IMR-90 (cell line): ENCODE data around the gene CBX8. TPM values are rescaled to one million over a fixed set of nuclear protein-coding genes. Genes with fewer than 3 reads are reported as not detected.

Source experiments
- ATAC-seq: fragments of 200-7000 bp; cut with Tn5 transposase; 2 replicates; pipeline ENCODE4 v1.9.1; 2020; ENCODE audit warnings: low read depth, mild to moderate bottlenecking, moderate library complexity
- BruUV-seq: library from RNA; stranded (reverse); fragments of 400-500 nt; replicated peaks from 2 replicates; lab custom pipeline; 2021; lab: Mats Ljungman, UMichigan
- CTCF ChIA-PET: fragments of 300-600 bp; formaldehyde crosslinking; extraction: SDS; loops from one replicate; lab custom pipeline; 2021; ENCODE audit warnings: antibody characterized with exemption; lab: Yijun Ruan, JAX
- POLR2A ChIA-PET: fragments of 300-600 bp; sonication (Branson Sonifier 250); formaldehyde crosslinking; loops from one replicate; lab custom pipeline; 2022; ENCODE audit warnings: antibody characterized with exemption; ENCODE audit not compliant: unreplicated experiment; lab: Charles Lee
- DNase-seq: peaks from one replicate; pipeline ENCODE4 v3.0.0; 2013
- H2AFZ ChIP-seq: replicated peaks from 2 replicates; pipeline ENCODE3; 2013; ENCODE audit warnings: low read length, mild to moderate bottlenecking; ENCODE audit not compliant: poor library complexity
- H2AK5ac ChIP-seq: 2 replicates; pipeline ENCODE4 v1.6.1; 2013; ENCODE audit warnings: low read depth, low read length, inconsistent platforms
- H2AK9ac ChIP-seq: replicated peaks from 2 replicates; pipeline ENCODE3; 2013; ENCODE audit warnings: mild to moderate bottlenecking, low read depth, low read length, moderate library complexity; ENCODE audit not compliant: poor library complexity
- H2BK120ac ChIP-seq: 2 replicates; pipeline ENCODE4 v1.6.1; 2013; ENCODE audit warnings: low read depth, low read length, inconsistent platforms
- H2BK15ac ChIP-seq: 3 replicates; pipeline ENCODE4 v1.6.1; 2013; ENCODE audit warnings: low read depth, low read length, inconsistent platforms
- H2BK20ac ChIP-seq: 2 replicates; pipeline ENCODE4 v1.6.1; 2013; ENCODE audit warnings: low read depth, mild to moderate bottlenecking, inconsistent platforms, low read length, moderate library complexity
- H2BK5ac ChIP-seq: 2 replicates; pipeline ENCODE4 v1.6.1; 2013; ENCODE audit warnings: mild to moderate bottlenecking, low read depth, low read length, inconsistent platforms; ENCODE audit not compliant: poor library complexity, severe bottlenecking
- H3K14ac ChIP-seq: replicated peaks from 2 replicates; pipeline ENCODE4 v1.6.1; 2013; ENCODE audit warnings: low read depth, low read length, inconsistent platforms
- H3K18ac ChIP-seq: 2 replicates; pipeline ENCODE4 v1.6.1; 2013; ENCODE audit warnings: low read depth, low read length, control low read depth
- H3K23ac ChIP-seq: 2 replicates; pipeline ENCODE4 v1.6.1; 2013; ENCODE audit warnings: low read depth, low read length, inconsistent platforms
- H3K27ac ChIP-seq: 2 replicates; pipeline ENCODE4 v1.5.1; 2013; ENCODE audit warnings: mild to moderate bottlenecking, control low read depth, low read length; ENCODE audit not compliant: insufficient read depth
- H3K27me3 ChIP-seq: 2 replicates; pipeline ENCODE4 v1.6.1; 2013; ENCODE audit warnings: low read length; ENCODE audit not compliant: control insufficient read depth, insufficient read depth
- H3K36me3 ChIP-seq: 2 replicates; pipeline ENCODE4 v1.6.1; 2013; ENCODE audit warnings: low read length, mixed read lengths; ENCODE audit not compliant: control insufficient read depth, insufficient read depth
- H3K4ac ChIP-seq: 2 replicates; pipeline ENCODE4 v1.6.1; 2013; ENCODE audit warnings: low read depth, low read length, inconsistent platforms
- H3K4me1 ChIP-seq: 2 replicates; pipeline ENCODE4 v1.6.1; 2013; ENCODE audit warnings: low read length, mixed read lengths; ENCODE audit not compliant: control insufficient read depth, insufficient read depth
- H3K4me2 ChIP-seq: 2 replicates; pipeline ENCODE4 v1.6.1; 2013; ENCODE audit warnings: low read depth, mild to moderate bottlenecking, control low read depth, low read length, moderate library complexity
- H3K4me3 ChIP-seq: 2 replicates; pipeline ENCODE4 v1.5.1; 2013; ENCODE audit warnings: low read depth, mild to moderate bottlenecking, control low read depth, low read length, moderate library complexity; ENCODE audit not compliant: insufficient read depth
- H3K56ac ChIP-seq: 2 replicates; pipeline ENCODE4 v1.6.1; 2013; ENCODE audit warnings: low read length, inconsistent platforms; ENCODE audit not compliant: insufficient read depth; ENCODE audit errors: extremely low read depth
- H3K79me1 ChIP-seq, 2 experiments: 2 replicates each; pipeline ENCODE4 v1.6.1; 2013; ENCODE audit warnings: low read length in 2 of 2, inconsistent platforms in 1 of 2, low read depth in 1 of 2
- H3K9ac ChIP-seq: 2 replicates; pipeline ENCODE4 v1.6.1; 2013; ENCODE audit warnings: low read depth, low read length, control low read depth
- H3K9me1 ChIP-seq: 2 replicates; pipeline ENCODE4 v1.6.1; 2013; ENCODE audit warnings: low read length, inconsistent platforms; ENCODE audit not compliant: insufficient read depth
- H3K9me3 ChIP-seq: 2 replicates; pipeline ENCODE4 v1.6.1; 2013; ENCODE audit warnings: low read length; ENCODE audit not compliant: control insufficient read depth, insufficient read depth
- H4K20me1 ChIP-seq: 2 replicates; pipeline ENCODE4 v1.6.1; 2013; ENCODE audit warnings: low read length, inconsistent platforms; ENCODE audit not compliant: insufficient read depth
- H4K5ac ChIP-seq: 2 replicates; pipeline ENCODE4 v1.6.1; 2013; ENCODE audit warnings: mild to moderate bottlenecking, low read depth, low read length, control low read depth
- H4K8ac ChIP-seq, 2 experiments: 2 replicates each; pipeline ENCODE4 v1.6.1; 2013; ENCODE audit warnings: low read depth in 2 of 2, low read length in 2 of 2, control low read depth in 1 of 2, inconsistent platforms in 1 of 2
- H4K91ac ChIP-seq: 2 replicates; pipeline ENCODE4 v1.6.1; 2013; ENCODE audit warnings: low read depth, low read length, inconsistent platforms; ENCODE audit not compliant: insufficient read depth
- BHLHE40 ChIP-seq: fragments of 150-350 bp; IDR thresholded peaks from 2 replicates; pipeline ENCODE4 v1.6.1; 2016; ENCODE audit warnings: mild to moderate bottlenecking, low read depth, low read length
- CEBPB ChIP-seq: IDR thresholded peaks from 2 replicates; pipeline ENCODE4 v1.6.1; 2012; ENCODE audit warnings: low read depth, low read length, improper control_type of control experiment
- CHD1 ChIP-seq: IDR thresholded peaks from 2 replicates; pipeline ENCODE4 v1.6.1; 2012; ENCODE audit warnings: low read depth, low read length, improper control_type of control experiment
- ELK1 ChIP-seq: fragments of 150-350 bp; IDR thresholded peaks from 2 replicates; pipeline ENCODE4 v1.6.1; 2016; ENCODE audit warnings: low read depth, mild to moderate bottlenecking, low read length, moderate library complexity, borderline replicate concordance
- FOS ChIP-seq: fragments of 150-350 bp; IDR thresholded peaks from 2 replicates; pipeline ENCODE4 v1.6.1; 2016; ENCODE audit warnings: low read depth, low read length
- MAFK ChIP-seq: IDR thresholded peaks from 2 replicates; pipeline ENCODE4 v1.6.1; 2012; ENCODE audit warnings: low read depth, low read length, improper control_type of control experiment
- MAZ ChIP-seq: IDR thresholded peaks from 2 replicates; pipeline ENCODE4 v1.6.1; 2012; ENCODE audit warnings: low read depth, mild to moderate bottlenecking, low read length, improper control_type of control experiment, moderate library complexity, borderline replicate concordance
- NFE2L2 ChIP-seq: fragments of 150-350 bp; IDR thresholded peaks from 2 replicates; pipeline ENCODE4 v1.6.1; 2016; ENCODE audit warnings: low read depth, mild to moderate bottlenecking, low read length
- RAD21 ChIP-seq: IDR thresholded peaks from 2 replicates; pipeline ENCODE4 v1.6.1; 2012; ENCODE audit warnings: low read length, improper control_type of control experiment
- WGBS, 2 experiments: methylation state at CpG; one replicate each; pipeline versions ENCODE4 v1.1.5 to v1.1.7; 2013; ENCODE audit warnings: missing lambda C conversion rate in 2 of 2; ENCODE audit not compliant: insufficient read length in 1 of 2; ENCODE audit errors: extremely low coverage in 2 of 2; 5-methylcytosine and 5-hydroxymethylcytosine counted together
- dilution Hi-C: fragments of 300-500 bp; cut with HindIII; formaldehyde crosslinking; loops from one replicate; pipeline ENCODE4 v1.14.3; 2018; ENCODE audit warnings: low sequenced_read_pairs; ENCODE audit not compliant: unreplicated experiment
- in situ Hi-C: fragments of 300-500 bp; cut with MboI; formaldehyde crosslinking; loops from 3 replicates; pipeline ENCODE4 v1.14.3; 2019; ENCODE audit warnings: low sequenced_read_pairs, inconsistent platforms, mixed read lengths
- intact Hi-C: fragments of 100-400 bp; cut with micrococcal nuclease; formaldehyde crosslinking; loops from 2 replicates; pipeline ENCODE4 v1.10.0; 2022
- polyA plus RNA-seq, 3 experiments: library from polyadenylated mRNA; depleted of rRNA; stranded (reverse); fragments of >200 nt; gene quantifications; 2 replicates each; pipeline ENCODE4 v1.2.3, GENCODE V29; 2012; ENCODE audit warnings: low replicate concordance in 1 of 3
- total RNA-seq: library from RNA; depleted of rRNA; stranded (reverse); fragments of >200 nt; gene quantifications from 2 replicates; pipeline ENCODE4 v1.2.3, GENCODE V29; 2012
- TF ChIP-seq, protein P1 (sequence below): conservative IDR thresholded peaks from 2 replicates; pipeline ENCODE4 v1.5.1; 2012; ENCODE audit warnings: mild to moderate bottlenecking, low read depth, low read length, improper control_type of control experiment

CBX8 gene
- total and polyA plus RNA-seq, 2 of the 4 experiments (the other 2 are of a cell fraction): 3.2 to 5.4 TPM

DNA sequence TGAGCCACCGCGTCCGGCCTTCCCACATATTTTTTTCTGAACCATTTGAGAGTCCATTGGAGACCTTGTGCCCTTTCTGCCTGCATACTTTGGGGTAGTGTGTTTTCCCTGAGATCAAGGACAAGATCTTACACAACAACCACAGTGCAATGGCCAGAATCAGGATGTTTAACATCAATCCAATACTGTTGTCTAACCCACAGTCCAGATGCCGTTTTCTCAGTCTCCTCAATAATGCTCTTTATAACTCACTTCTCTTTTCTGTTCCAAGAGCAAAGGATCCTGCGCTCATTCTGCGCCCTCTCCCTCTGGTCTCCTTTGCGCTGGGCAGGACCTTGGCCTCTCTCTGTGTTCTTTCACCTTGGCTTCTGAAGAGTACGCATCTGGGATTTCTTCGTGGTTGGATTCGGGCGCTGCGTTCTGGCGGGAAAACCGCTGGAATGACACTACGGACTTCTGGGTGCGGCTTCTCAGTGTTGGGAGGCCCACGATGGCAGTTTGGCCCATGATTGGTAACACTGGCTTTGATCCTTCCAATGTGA is 25.8 kb upstream of the CBX8 start:
- dilution Hi-C loops: no loop called here
- ATAC-seq (no peak), DNase-seq (no peak)
- no peak for TF ChIP-seq CHD1
- no peak for TF ChIP-seq NFE2L2
- TF ChIP-seq FOS: no peak
- TF ChIP-seq, protein P1, sequence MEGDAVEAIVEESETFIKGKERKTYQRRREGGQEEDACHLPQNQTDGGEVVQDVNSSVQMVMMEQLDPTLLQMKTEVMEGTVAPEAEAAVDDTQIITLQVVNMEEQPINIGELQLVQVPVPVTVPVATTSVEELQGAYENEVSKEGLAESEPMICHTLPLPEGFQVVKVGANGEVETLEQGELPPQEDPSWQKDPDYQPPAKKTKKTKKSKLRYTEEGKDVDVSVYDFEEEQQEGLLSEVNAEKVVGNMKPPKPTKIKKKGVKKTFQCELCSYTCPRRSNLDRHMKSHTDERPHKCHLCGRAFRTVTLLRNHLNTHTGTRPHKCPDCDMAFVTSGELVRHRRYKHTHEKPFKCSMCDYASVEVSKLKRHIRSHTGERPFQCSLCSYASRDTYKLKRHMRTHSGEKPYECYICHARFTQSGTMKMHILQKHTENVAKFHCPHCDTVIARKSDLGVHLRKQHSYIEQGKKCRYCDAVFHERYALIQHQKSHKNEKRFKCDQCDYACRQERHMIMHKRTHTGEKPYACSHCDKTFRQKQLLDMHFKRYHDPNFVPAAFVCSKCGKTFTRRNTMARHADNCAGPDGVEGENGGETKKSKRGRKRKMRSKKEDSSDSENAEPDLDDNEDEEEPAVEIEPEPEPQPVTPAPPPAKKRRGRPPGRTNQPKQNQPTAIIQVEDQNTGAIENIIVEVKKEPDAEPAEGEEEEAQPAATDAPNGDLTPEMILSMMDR: no peak
- TF ChIP-seq CEBPB: no peak
- TF ChIP-seq MAFK: no peak
- TF ChIP-seq MAZ: no peak
- TF ChIP-seq RAD21: no peak
- no peak for TF ChIP-seq ELK1
- no peak for TF ChIP-seq BHLHE40
- Histone ChIP-seq H2BK20ac (no peak overlapping the region), H3K14ac (no peak overlapping the region), H3K9me1 (peaks cover 16% of the 10 kb centered on the region), H3K4me2 (no peak overlapping the region), H3K18ac (no peak overlapping the region), H2AFZ (no peak overlapping the region), H3K27me3 (peaks cover 32% of the 10 kb centered on the region), H3K56ac (no peak overlapping the region; the same call in 1 of the 2 replicates), H2AK9ac (no peak overlapping the region), H3K23ac (no peak overlapping the region), H2AK5ac (no peak overlapping the region), H4K91ac (no peak overlapping the region), H3K4ac (no peak overlapping the region), H3K4me3 (no peak overlapping the region), H3K4me1 (peaks cover 5% of the 10 kb centered on the region; the same call in 1 of the 2 replicates), H4K8ac (no peak overlapping the region), H4K5ac (no peak overlapping the region), H2BK5ac (no peak overlapping the region), H3K9me3 (no peaks in the 10 kb centered on the region), H2BK120ac (no peak overlapping the region), H3K36me3 (no peaks in the 10 kb centered on the region), H2BK15ac (no peak overlapping the region), H3K79me1 (no peaks in the 10 kb centered on the region), H4K20me1 (no peaks in the 10 kb centered on the region), H3K27ac (no peak overlapping the region), H3K9ac (no peak overlapping the region)
- 70% methylated on average over 3 of the region's 17 CpGs; no CpG with 5 or more reads in 1 of the 2 experiments for WGBS, 2 experiments
- no TSS peak for BruUV-seq
- CTCF ChIA-PET: no interaction called here
- POLR2A ChIA-PET: no interaction called here
- in situ Hi-C loops: no loop called here
- intact Hi-C loops: no loop called here
